ENCODE measurements around the gene SMIM1. TPM values are rescaled to one million over a fixed set of nuclear protein-coding genes. Genes with fewer than 3 reads are reported as not detected.

The SMIM1 gene
- total RNA-seq = 1.2 and 7.4 TPM in 2 replicates

DNA sequence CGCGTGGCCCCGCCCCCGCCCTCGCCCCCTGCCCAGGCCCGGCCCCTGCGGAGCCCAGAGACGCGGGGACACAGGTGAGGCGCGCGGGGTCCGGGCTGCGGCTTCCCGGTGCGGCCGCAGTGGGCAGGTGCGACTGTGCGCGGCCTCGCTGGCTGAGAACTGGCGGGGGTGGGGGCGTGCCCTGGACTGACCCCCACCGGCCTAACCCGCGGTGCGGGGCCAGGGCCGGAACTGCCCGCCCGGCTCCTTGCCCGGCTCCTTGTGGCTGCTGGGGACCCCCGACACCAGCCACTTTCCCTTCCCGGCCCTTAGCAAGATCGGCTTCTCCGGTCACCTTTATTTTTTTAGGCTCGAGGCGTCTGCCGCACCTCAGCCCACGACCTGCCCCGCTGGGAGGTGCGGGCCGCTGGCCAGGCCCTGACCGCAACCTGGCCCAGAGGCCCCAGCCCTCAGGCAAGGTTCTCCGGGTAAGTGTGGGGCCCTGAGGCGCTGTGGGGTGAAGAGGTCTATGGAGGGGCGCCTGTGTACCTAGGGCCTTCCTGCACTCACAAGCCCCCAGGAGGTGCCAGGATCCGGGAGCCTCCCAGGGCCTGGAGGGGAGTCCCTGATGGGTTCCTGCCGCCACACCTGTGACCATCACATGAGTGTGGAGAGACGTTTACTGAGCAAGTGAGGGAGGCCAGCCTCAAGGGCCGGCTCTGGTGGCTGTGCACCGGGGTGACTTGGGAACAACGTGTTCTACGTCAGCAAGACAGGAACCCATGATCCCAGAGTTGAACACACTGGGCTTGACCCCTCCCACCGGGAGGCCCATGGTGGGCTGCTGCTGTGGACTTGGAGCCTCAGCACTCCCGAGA is at the start of gene SMIM1:
Gene SMIM1, plus strand, starts transcription at position 35 of the 857 bp plus-strand sequence. CDS start 2,625 bp downstream, outside the sequence.

DNA sequence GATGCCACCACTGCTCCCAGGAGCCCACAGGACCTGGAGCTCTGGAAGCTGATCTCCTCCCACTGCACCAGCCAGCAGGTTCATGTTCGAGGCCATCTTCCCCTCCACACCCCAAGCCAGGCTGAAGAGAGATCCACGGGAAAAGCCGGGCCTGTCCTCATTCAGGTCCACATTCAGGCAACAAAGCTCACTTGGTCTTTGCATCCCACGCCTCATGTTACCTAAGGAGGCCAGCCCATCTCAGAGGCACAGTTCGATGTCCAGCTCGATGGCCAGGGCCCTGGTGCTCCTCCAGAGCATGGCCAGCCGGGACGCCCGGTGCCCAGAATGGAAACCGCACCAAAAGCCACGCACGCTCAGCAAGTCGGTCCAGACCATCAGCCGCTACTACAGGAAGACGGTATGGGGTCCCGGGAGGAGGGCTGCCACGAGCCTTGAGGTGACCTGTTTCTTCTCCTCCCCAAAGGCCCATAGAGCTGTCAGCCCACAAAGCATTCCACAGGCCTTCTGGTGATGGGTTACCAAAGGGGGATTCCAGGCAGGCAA is 20.1 kb upstream of the SMIM1 start, which contains the start of gene CCDC27:
Gene CCDC27, plus strand, starts transcription at position 51 of the 546 bp plus-strand sequence. Its CDS starts 32 bp downstream, at position 83.

GRCh38 chr1:3796215-3797061 is 23.9 kb downstream of the SMIM1 start, which contains the start of gene LRRC47:
Gene LRRC47 (minus strand): TSS chr1:3796498. CDS start chr1:3796476, 22 bp downstream.

Other genes starting within 250 kb of the SMIM1 start
- gene MEGF6, start 161.2 kb upstream of the SMIM1 start, total RNA-seq = 11.0 and 16.8 TPM in 2 replicates
- gene TPRG1L, start 147.7 kb upstream of the SMIM1 start, total RNA-seq = 25.8 and 26.9 TPM in 2 replicates
- gene WRAP73, start 122.6 kb upstream of the SMIM1 start, total RNA-seq = 15.7 and 19.2 TPM in 2 replicates
- not detected in 2 replicates for gene TP73, start 120.2 kb upstream of the SMIM1 start, total RNA-seq
- not detected in 2 replicates for gene CCDC27, start 20.3 kb upstream of the SMIM1 start, total RNA-seq
- 35.0 and 35.6 TPM in 2 replicates for gene LRRC47, start 23.7 kb downstream of the SMIM1 start, total RNA-seq
- gene CEP104, start 84.5 kb downstream of the SMIM1 start, total RNA-seq = 22.3 and 41.8 TPM in 2 replicates
- 9.2 and 10.5 TPM in 2 replicates for gene DFFB, start 84.7 kb downstream of the SMIM1 start, total RNA-seq
- 24.3 and 29.5 TPM in 2 replicates for gene C1orf174, start 127.5 kb downstream of the SMIM1 start, total RNA-seq

Measured in smooth muscle cell of the umbilical artery (primary cell).